ENCODE data around the gene NAV2.

DNA sequence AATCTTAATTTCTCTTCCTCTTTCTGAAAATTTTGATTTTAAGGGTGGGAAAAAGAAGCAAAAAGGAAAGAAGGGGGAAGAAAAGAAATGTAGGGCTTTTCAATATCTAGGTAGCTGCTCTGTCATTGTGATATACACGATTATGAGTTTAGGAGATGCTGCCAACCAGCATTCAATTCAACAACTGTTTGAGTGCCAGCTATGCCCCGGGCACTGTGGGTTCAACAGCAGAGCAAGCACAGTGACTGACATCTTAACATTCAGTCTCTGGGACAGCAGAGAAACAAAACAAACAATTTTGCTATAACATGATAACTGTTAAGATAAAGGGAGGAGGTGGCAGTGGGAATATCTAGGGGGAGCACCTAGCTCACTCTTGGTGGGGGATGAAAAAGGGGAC lies 356.1 kb downstream of the NAV2 start:
- TF ChIP-seq, protein P1, sequence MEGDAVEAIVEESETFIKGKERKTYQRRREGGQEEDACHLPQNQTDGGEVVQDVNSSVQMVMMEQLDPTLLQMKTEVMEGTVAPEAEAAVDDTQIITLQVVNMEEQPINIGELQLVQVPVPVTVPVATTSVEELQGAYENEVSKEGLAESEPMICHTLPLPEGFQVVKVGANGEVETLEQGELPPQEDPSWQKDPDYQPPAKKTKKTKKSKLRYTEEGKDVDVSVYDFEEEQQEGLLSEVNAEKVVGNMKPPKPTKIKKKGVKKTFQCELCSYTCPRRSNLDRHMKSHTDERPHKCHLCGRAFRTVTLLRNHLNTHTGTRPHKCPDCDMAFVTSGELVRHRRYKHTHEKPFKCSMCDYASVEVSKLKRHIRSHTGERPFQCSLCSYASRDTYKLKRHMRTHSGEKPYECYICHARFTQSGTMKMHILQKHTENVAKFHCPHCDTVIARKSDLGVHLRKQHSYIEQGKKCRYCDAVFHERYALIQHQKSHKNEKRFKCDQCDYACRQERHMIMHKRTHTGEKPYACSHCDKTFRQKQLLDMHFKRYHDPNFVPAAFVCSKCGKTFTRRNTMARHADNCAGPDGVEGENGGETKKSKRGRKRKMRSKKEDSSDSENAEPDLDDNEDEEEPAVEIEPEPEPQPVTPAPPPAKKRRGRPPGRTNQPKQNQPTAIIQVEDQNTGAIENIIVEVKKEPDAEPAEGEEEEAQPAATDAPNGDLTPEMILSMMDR (IDR thresholded peaks at IDR 0.05) = no peak
- TF ChIP-seq POLR2A (IDR thresholded peaks at IDR 0.05) (no peak), EP300 (IDR thresholded peaks at IDR 0.05) (no peak)
